ENCODE measurements around the gene SPON1.
"Not testable (repeated sequence)": the region's sequence is repeated elsewhere in the genome, so short reads cannot be mapped to it uniquely, and the experiment has no call there.

SPON1 gene

GRCh38 chr11:14124886-14125285, 162.4 kb downstream of the SPON1 start:
- DNase-seq (ENCODE audit: low read depth), result no peak

- DNase-seq (ENCODE audit: low read depth), result no peak
These were observed 163.0 kb downstream of the SPON1 start for GRCh38 chr11:14125529-14125928.

- no peak for DNase-seq (ENCODE audit: low read depth)
These were observed 165.2 kb downstream of the SPON1 start for GRCh38 chr11:14127679-14128078.

- DNase-seq (ENCODE audit: low read depth), result no peak
These were observed 169.8 kb downstream of the SPON1 start for GRCh38 chr11:14132312-14132711.

- DNase-seq (ENCODE audit: low read depth), result no peak
These were observed 170.9 kb downstream of the SPON1 start for GRCh38 chr11:14133381-14133780.

- DNase-seq (ENCODE audit: low read depth), result no peak
These were observed 174.0 kb downstream of the SPON1 start for GRCh38 chr11:14136561-14136960.

GRCh38 chr11:14137284-14137683, 174.8 kb downstream of the SPON1 start:
- no peak for DNase-seq (ENCODE audit: low read depth)

GRCh38 chr11:14140991-14141390, 178.5 kb downstream of the SPON1 start:
- no peak for DNase-seq (ENCODE audit: low read depth)

- DNase-seq (ENCODE audit: low read depth), result no peak
These were observed 179.2 kb downstream of the SPON1 start for GRCh38 chr11:14141676-14142075.

- DNase-seq (ENCODE audit: low read depth), result no peak
These were observed 182.4 kb downstream of the SPON1 start for GRCh38 chr11:14144934-14145333.

- DNase-seq (ENCODE audit: low read depth), result no peak
These were observed 186.2 kb downstream of the SPON1 start for GRCh38 chr11:14148653-14149273.

- no peak for DNase-seq (ENCODE audit: low read depth)
These were observed 187.2 kb downstream of the SPON1 start for GRCh38 chr11:14149683-14150082.

- DNase-seq (ENCODE audit: low read depth), result no peak
These were observed 188.4 kb downstream of the SPON1 start for GRCh38 chr11:14150878-14151277.

GRCh38 chr11:14154103-14154502, 191.6 kb downstream of the SPON1 start:
- DNase-seq (ENCODE audit: low read depth), result not testable (repeated sequence)

GRCh38 chr11:14158393-14158792, 195.9 kb downstream of the SPON1 start:
- no peak for DNase-seq (ENCODE audit: low read depth)

- no peak for DNase-seq (ENCODE audit: low read depth)
These were observed 201.1 kb downstream of the SPON1 start for GRCh38 chr11:14163576-14163975.

GRCh38 chr11:14173679-14174078, 211.2 kb downstream of the SPON1 start:
- not testable (repeated sequence) for DNase-seq (ENCODE audit: low read depth)

GRCh38 chr11:14179116-14179820, 216.7 kb downstream of the SPON1 start:
- no peak for DNase-seq (ENCODE audit: low read depth)

GRCh38 chr11:14181121-14181520, 218.6 kb downstream of the SPON1 start:
- no peak for DNase-seq (ENCODE audit: low read depth)

GRCh38 chr11:14182833-14183364, 220.4 kb downstream of the SPON1 start:
- no peak for DNase-seq (ENCODE audit: low read depth)

GRCh38 chr11:14184028-14184940, 221.8 kb downstream of the SPON1 start:
- no peak for DNase-seq (ENCODE audit: low read depth)

- no peak for DNase-seq (ENCODE audit: low read depth)
These were observed 222.9 kb downstream of the SPON1 start for GRCh38 chr11:14185461-14185860.

Measured in stimulated activated CD8-positive, alpha-beta memory T cell treated with anti-CD3 and anti-CD28 coated beads, Interleukin-15, amount 100 ng/mL, for 24 hours (primary cell).